ENCODE results near the gene ERO1B. TPM values are rescaled to one million over a fixed set of nuclear protein-coding genes. Genes with fewer than 3 reads are reported as not detected.

ERO1B gene
- total and polyA plus RNA-seq, 2 donors (not counting 1 experiment from before 2014, with no cell fraction given): 2.2 to 5.0 TPM

- no peak for DNase-seq (ENCODE audit: low read depth in 2 of 2)
- no peaks in the 10 kb centered on the region for H3K4me1 ChIP-seq (ENCODE audit: control insufficient read depth, extremely low read depth, insufficient read depth, low read length)
- H2AFZ ChIP-seq (ENCODE audit: low read length): no peak overlapping the region
- H3K4me3 ChIP-seq (replicated peaks in 1 of 4; ENCODE audit: control extremely low read depth in 1 of 4, insufficient read depth in 1 of 4, low read depth in 3 of 4, low read length in 4 of 4): no peak overlapping the region
- H4K20me1 ChIP-seq (ENCODE audit: control insufficient read depth, extremely low read depth, insufficient read depth, low read length): no peaks in the 10 kb centered on the region
- H3K4me2 ChIP-seq (ENCODE audit: extremely low read depth, insufficient read depth, low read length): no peak overlapping the region
- H3K27me3 ChIP-seq (ENCODE audit: control insufficient read depth, insufficient read depth, low read length): no peaks in the 10 kb centered on the region
- no peaks in the 10 kb centered on the region for H3K9me3 ChIP-seq (ENCODE audit: control insufficient read depth, insufficient read depth, low read depth, low read length)
- no peaks in the 10 kb centered on the region for H3K79me2 ChIP-seq (ENCODE audit: control insufficient read depth, insufficient read depth, low read length)
- no peak overlapping the region for H3K27ac ChIP-seq (ENCODE audit: insufficient read depth, low read length)
- H3K36me3 ChIP-seq (ENCODE audit: control insufficient read depth, insufficient read depth, low read length): no peaks in the 10 kb centered on the region
- no peak for TF ChIP-seq EZH2 (IDR thresholded peaks at IDR 0.05; ENCODE audit: low read length, missing control alignments)
- TF ChIP-seq CTCF (conservative IDR thresholded peaks at IDR 0.05 in 1 of 2, IDR thresholded peaks at IDR 0.05 in 1 of 2; ENCODE audit: low read depth in 1 of 2, low read length in 2 of 2): no peak
- no peak overlapping the region for H3K9ac ChIP-seq (ENCODE audit: insufficient read depth, low read length)
These were observed 6.7 kb downstream of the ERO1B start for GRCh38 chr1:236275061-236275460.

- TF ChIP-seq EZH2 (IDR thresholded peaks at IDR 0.05; ENCODE audit: low read length, missing control alignments): no peak
- no peak for TF ChIP-seq CTCF (conservative IDR thresholded peaks at IDR 0.05 in 1 of 2, IDR thresholded peaks at IDR 0.05 in 1 of 2; ENCODE audit: low read depth in 1 of 2, low read length in 2 of 2)
- no peak overlapping the region for H3K9ac ChIP-seq (ENCODE audit: insufficient read depth, low read length)
- H3K9me3 ChIP-seq (ENCODE audit: control insufficient read depth, insufficient read depth, low read depth, low read length): no peaks in the 10 kb centered on the region
- no peak overlapping the region for H2AFZ ChIP-seq (ENCODE audit: low read length)
- H3K4me1 ChIP-seq (ENCODE audit: control insufficient read depth, extremely low read depth, insufficient read depth, low read length): no peaks in the 10 kb centered on the region
- H3K27me3 ChIP-seq (ENCODE audit: control insufficient read depth, insufficient read depth, low read length): no peaks in the 10 kb centered on the region
- H3K4me2 ChIP-seq (ENCODE audit: extremely low read depth, insufficient read depth, low read length): no peak overlapping the region
- DNase-seq (ENCODE audit: low read depth in 2 of 2): no peak
- no peaks in the 10 kb centered on the region for H4K20me1 ChIP-seq (ENCODE audit: control insufficient read depth, extremely low read depth, insufficient read depth, low read length)
- no peak overlapping the region for H3K27ac ChIP-seq (ENCODE audit: insufficient read depth, low read length)
- no peaks in the 10 kb centered on the region for H3K36me3 ChIP-seq (ENCODE audit: control insufficient read depth, insufficient read depth, low read length)
- H3K4me3 ChIP-seq (replicated peaks in 1 of 4; ENCODE audit: control extremely low read depth in 1 of 4, insufficient read depth in 1 of 4, low read depth in 3 of 4, low read length in 4 of 4): no peak overlapping the region
- H3K79me2 ChIP-seq (ENCODE audit: control insufficient read depth, insufficient read depth, low read length): no peaks in the 10 kb centered on the region
These were observed 8.4 kb downstream of the ERO1B start for GRCh38 chr1:236273358-236273757.

- Histone ChIP-seq H3K4me3 (replicated peaks in 1 of 4; ENCODE audit: control extremely low read depth in 1 of 4, insufficient read depth in 1 of 4, low read depth in 3 of 4, low read length in 4 of 4) (no peak overlapping the region), H3K4me2 (ENCODE audit: extremely low read depth, insufficient read depth, low read length) (no peak overlapping the region)
- DNase-seq (ENCODE audit: low read depth in 2 of 2): no peak
These were observed 12.3 kb downstream of the ERO1B start for GRCh38 chr1:236269439-236269838.

More at GRCh38 chr1:236269439-236269838, 12.3 kb downstream of the ERO1B start:
- no peak for TF ChIP-seq CTCF (conservative IDR thresholded peaks at IDR 0.05 in 1 of 2, IDR thresholded peaks at IDR 0.05 in 1 of 2; ENCODE audit: low read depth in 1 of 2, low read length in 2 of 2)
- TF ChIP-seq EZH2 (IDR thresholded peaks at IDR 0.05; ENCODE audit: low read length, missing control alignments): no peak
- no peaks in the 10 kb centered on the region for H3K36me3 ChIP-seq (ENCODE audit: control insufficient read depth, insufficient read depth, low read length)
- H4K20me1 ChIP-seq (ENCODE audit: control insufficient read depth, extremely low read depth, insufficient read depth, low read length): no peaks in the 10 kb centered on the region
- no peak overlapping the region for H3K27ac ChIP-seq (ENCODE audit: insufficient read depth, low read length)
- no peaks in the 10 kb centered on the region for H3K4me1 ChIP-seq (ENCODE audit: control insufficient read depth, extremely low read depth, insufficient read depth, low read length)
- H3K79me2 ChIP-seq (ENCODE audit: control insufficient read depth, insufficient read depth, low read length): no peaks in the 10 kb centered on the region
- H3K9ac ChIP-seq (ENCODE audit: insufficient read depth, low read length): no peak overlapping the region
- H3K27me3 ChIP-seq (ENCODE audit: control insufficient read depth, insufficient read depth, low read length): no peaks in the 10 kb centered on the region
- H3K9me3 ChIP-seq (ENCODE audit: control insufficient read depth, insufficient read depth, low read depth, low read length): no peaks in the 10 kb centered on the region
- no peak overlapping the region for H2AFZ ChIP-seq (ENCODE audit: low read length)

Measured in fibroblast of lung (primary cell).